H1 (cell line): Measurements from ENCODE around the gene KCNJ5. TPM values are rescaled to one million over a fixed set of nuclear protein-coding genes. Genes with fewer than 3 reads are reported as not detected.

Source experiments
- CTCF ChIA-PET: fragments of 300-600 bp; sonication (Branson Sonifier 250); formaldehyde crosslinking; loops from one replicate; lab custom pipeline; 2021; ENCODE audit not compliant: partially characterized antibody; lab: Charles Lee
- POLR2A ChIA-PET: fragments of 300-600 bp; sonication (Branson Sonifier 250); formaldehyde crosslinking; loops from one replicate; lab custom pipeline; 2021; ENCODE audit warnings: inconsistent platforms; ENCODE audit not compliant: partially characterized antibody; lab: Charles Lee
- DNase-seq, 2 experiments: peaks; one replicate each; pipeline versions ENCODE4 v3.0.0 to v3.0.0-alpha.2; 2010 to 2022; ENCODE audit warnings: low spot score in 2 of 2, low read depth in 1 of 2, mixed read lengths in 1 of 2
- FAIRE-seq: peaks from 2 replicates; lab custom pipeline; 2011; peaks lifted over from hg19 to GRCh38; lab: Jason Lieb, UNC
- H2AFZ ChIP-seq: 2 replicates; pipeline ENCODE4 v1.8.1; 2012; ENCODE audit warnings: low read length, inconsistent platforms
- H2AK5ac ChIP-seq: 2 replicates; pipeline ENCODE4 v1.6.1; 2013; ENCODE audit warnings: low read depth, low read length
- H2BK120ac ChIP-seq: replicated peaks from 2 replicates; pipeline ENCODE3; 2013; ENCODE audit warnings: low read depth, low read length, inconsistent platforms
- H2BK12ac ChIP-seq: 2 replicates; pipeline ENCODE4 v1.6.1; 2013; ENCODE audit warnings: low read depth, low read length
- H2BK15ac ChIP-seq: 2 replicates; pipeline ENCODE4 v1.6.1; 2013; ENCODE audit warnings: low read length
- H2BK20ac ChIP-seq: 2 replicates; pipeline ENCODE4 v1.6.1; 2013; ENCODE audit warnings: low read length
- H2BK5ac ChIP-seq: 2 replicates; pipeline ENCODE4 v1.6.1; 2013; ENCODE audit warnings: low read depth, low read length
- H3K14ac ChIP-seq: 2 replicates; pipeline ENCODE4 v1.6.1; 2013; ENCODE audit warnings: inconsistent platforms; ENCODE audit not compliant: insufficient read length
- H3K18ac ChIP-seq: 2 replicates; pipeline ENCODE4 v1.6.1; 2013; ENCODE audit warnings: low read length; ENCODE audit errors: extremely low read depth
- H3K23ac ChIP-seq: 2 replicates; pipeline ENCODE4 v1.6.1; 2013; ENCODE audit warnings: inconsistent platforms; ENCODE audit not compliant: insufficient read length
- H3K23me2 ChIP-seq: 2 replicates; pipeline ENCODE4 v1.6.1; 2013; ENCODE audit warnings: low read depth, low read length
- H3K27ac ChIP-seq: 2 replicates; pipeline ENCODE4 v1.6.1; 2011; ENCODE audit warnings: low read depth, low read length, inconsistent platforms
- H3K27me3 ChIP-seq, 4 experiments: replicated peaks in 1 of 4; 1 replicate in 1 of 4; 2 replicates in 3 of 4; pipeline versions ENCODE4 v1.6.1 to v1.8.1; 2011 to 2013; ENCODE audit warnings: low read length in 3 of 4, mild to moderate bottlenecking in 3 of 4, inconsistent platforms in 2 of 4, mixed read lengths in 2 of 4, moderate library complexity in 1 of 4; ENCODE audit not compliant: control insufficient read depth in 3 of 4, insufficient read depth in 3 of 4; ENCODE audit errors: extremely low read depth in 1 of 4
- H3K36me3 ChIP-seq, 4 experiments: 2 replicates each; pipeline versions ENCODE4 v1.6.1 to v1.8.1; 2011 to 2013; ENCODE audit warnings: mild to moderate bottlenecking in 4 of 4, low read length in 3 of 4, moderate library complexity in 2 of 4, control low read depth in 1 of 4, inconsistent platforms in 1 of 4; ENCODE audit not compliant: insufficient read depth in 4 of 4, control insufficient read depth in 2 of 4
- H3K4ac ChIP-seq: replicated peaks from 2 replicates; pipeline ENCODE3; 2013; ENCODE audit warnings: low read length, low read depth, mixed read lengths, inconsistent platforms; ENCODE audit not compliant: insufficient read length
- H3K4me1 ChIP-seq, 4 experiments: replicated peaks in 1 of 4; 1 replicate in 1 of 4; 2 replicates in 3 of 4; pipeline versions ENCODE4 v1.6.1 to v1.8.1; 2011 to 2013; ENCODE audit warnings: low read length in 3 of 4, inconsistent platforms in 2 of 4, mixed read lengths in 1 of 4; ENCODE audit not compliant: insufficient read depth in 4 of 4, control insufficient read depth in 3 of 4
- H3K4me2 ChIP-seq, 2 experiments: 2 replicates each; pipeline versions ENCODE4 v1.6.1 to v1.8.1; 2011 to 2013; ENCODE audit warnings: low read depth in 2 of 2, low read length in 2 of 2, control low read depth in 1 of 2, inconsistent platforms in 1 of 2, mild to moderate bottlenecking in 1 of 2; ENCODE audit not compliant: insufficient read depth in 1 of 2
- H3K4me3 ChIP-seq, 4 experiments: fragments of 200-600, 300-600 bp in 1 of 4; sonication (generic), shearing (Covaris generic), sonication (Bioruptor Twin) in 1 of 4; 2 replicates each; pipeline versions ENCODE4 v1.5.1 to v1.8.1; 2011 to 2016; ENCODE audit warnings: low read length in 4 of 4, low read depth in 3 of 4, control low read depth in 2 of 4, inconsistent platforms in 2 of 4, mild to moderate bottlenecking in 2 of 4, mixed read lengths in 1 of 4, moderate library complexity in 1 of 4; ENCODE audit not compliant: insufficient read depth in 2 of 4; ENCODE audit errors: extremely low read depth in 1 of 4
- H3K56ac ChIP-seq: replicated peaks from 2 replicates; pipeline ENCODE3; 2013; ENCODE audit warnings: low read depth, mild to moderate bottlenecking, mixed read lengths, low read length, inconsistent platforms; ENCODE audit not compliant: insufficient read length
- H3K79me1 ChIP-seq: 2 replicates; pipeline ENCODE4 v1.6.1; 2013; ENCODE audit warnings: low read depth, low read length, control low read depth
- H3K79me2 ChIP-seq, 2 experiments: 2 replicates each; pipeline versions ENCODE4 v1.6.1 to v1.8.1; 2012 to 2013; ENCODE audit warnings: low read length in 2 of 2, mild to moderate bottlenecking in 2 of 2, inconsistent platforms in 1 of 2; ENCODE audit not compliant: insufficient read depth in 2 of 2, control insufficient read depth in 1 of 2
- H3K9ac ChIP-seq, 4 experiments: replicated peaks in 1 of 4; 1 replicate in 1 of 4; 2 replicates in 3 of 4; pipeline versions ENCODE4 v1.6.1 to v1.8.1; 2011 to 2013; ENCODE audit warnings: low read depth in 3 of 4, low read length in 3 of 4, control low read depth in 2 of 4, mild to moderate bottlenecking in 2 of 4, moderate library complexity in 2 of 4, inconsistent platforms in 1 of 4; ENCODE audit errors: extremely low read depth in 1 of 4
- H3K9me3 ChIP-seq, 2 experiments: 2 replicates each; pipeline versions ENCODE4 v1.6.1 to v1.8.1; 2012 to 2013; ENCODE audit warnings: mild to moderate bottlenecking in 2 of 2, moderate library complexity in 2 of 2, control low read depth in 1 of 2, inconsistent platforms in 1 of 2, low read depth in 1 of 2, low read length in 1 of 2, mixed read lengths in 1 of 2; ENCODE audit not compliant: insufficient read depth in 2 of 2
- H4K20me1 ChIP-seq, 2 experiments: replicated peaks in 1 of 2; 2 replicates each; pipeline versions ENCODE3 to v1.8.1; 2011 to 2013; ENCODE audit warnings: inconsistent platforms in 2 of 2, low read length in 2 of 2, mild to moderate bottlenecking in 1 of 2; ENCODE audit not compliant: insufficient read depth in 2 of 2, control insufficient read depth in 1 of 2
- H4K5ac ChIP-seq: 2 replicates; pipeline ENCODE4 v1.6.1; 2013; ENCODE audit warnings: low read length, low read depth, mixed read lengths, inconsistent platforms; ENCODE audit not compliant: insufficient read length
- H4K8ac ChIP-seq: 2 replicates; pipeline ENCODE4 v1.8.0; 2013; ENCODE audit warnings: mild to moderate bottlenecking, moderate library complexity, low read length, inconsistent platforms; ENCODE audit not compliant: insufficient read depth; ENCODE audit errors: extremely low read depth
- H4K91ac ChIP-seq: replicated peaks from 2 replicates; pipeline ENCODE3; 2013; ENCODE audit warnings: low read length, mixed read lengths, inconsistent platforms; ENCODE audit not compliant: insufficient read length
- GABPA ChIP-seq: IDR thresholded peaks from 2 replicates; pipeline ENCODE4 v1.6.1; 2011; ENCODE audit warnings: mild to moderate bottlenecking, low read length, moderate library complexity, borderline replicate concordance; ENCODE audit not compliant: insufficient read depth
- POLR2AphosphoS5 ChIP-seq: IDR thresholded peaks from 2 replicates; pipeline ENCODE4 v1.6.1; 2011; ENCODE audit warnings: low read depth, low read length
- POU5F1 ChIP-seq: IDR thresholded peaks from 2 replicates; pipeline ENCODE4 v1.6.1; 2011; ENCODE audit warnings: low read depth, mild to moderate bottlenecking, low read length, moderate library complexity
- SUZ12 ChIP-seq: fragments of 200-600 bp; sonication (generic); IDR thresholded peaks from 2 replicates; pipeline ENCODE4 v1.6.1; 2012; ENCODE audit warnings: mild to moderate bottlenecking, inconsistent platforms, low read length, moderate library complexity, mixed read lengths
- TBP ChIP-seq: IDR thresholded peaks from 2 replicates; pipeline ENCODE4 v1.6.1; 2011; ENCODE audit warnings: low read depth, low read length, improper control_type of control experiment
- WGBS, 2 experiments: shearing (Covaris generic) in 1 of 2; methylation state at CpG; one replicate each; pipeline versions ENCODE4 v1.1.6 to v1.1.7; 2013 to 2015; ENCODE audit warnings: low lambda C conversion rate in 2 of 2, mixed read lengths in 2 of 2, inconsistent platforms in 1 of 2, low coverage in 1 of 2, missing lambda C conversion rate in 1 of 2; ENCODE audit not compliant: insufficient replicate concordance in 2 of 2, insufficient coverage in 1 of 2, insufficient read length in 1 of 2; ENCODE audit errors: extremely low coverage in 1 of 2, missing lambda C conversion rate in 1 of 2; 5-methylcytosine and 5-hydroxymethylcytosine counted together
- polyA plus RNA-seq, 7 experiments: library from polyadenylated mRNA; depleted of rRNA in 3 of 7; stranded (reverse) in 5 of 7; unstranded in 2 of 7; fragments of >200 nt in 5 of 7; fragments of 200-250 nt in 2 of 7; gene quantifications; 1 replicate in 5 of 7; 2 replicates in 1 of 7; 4 replicates in 1 of 7; pipeline versions ENCODE4 v1.2.1 to v1.2.3, GENCODE V29; 2011 to 2013; ENCODE audit warnings: missing spikeins in 2 of 7, mixed read lengths in 2 of 7
- total RNA-seq: library from RNA; stranded (reverse); fragmentation: NEBNext Ultra II Directional; extraction: Animal tissue kit (Norgen Biotek cat#: 25700); gene quantifications from 2 replicates; pipeline ENCODE4 v1.2.1, GENCODE V29; 2021
- TF ChIP-seq, protein P1 (sequence below): IDR thresholded peaks from 2 replicates; pipeline ENCODE4 v1.6.1; 2012; ENCODE audit warnings: inconsistent platforms

KCNJ5 gene
- total and polyA plus RNA-seq, 2 of the 8 experiments (the other 6 are each of a cell fraction or from before 2014, with no cell fraction given): 0.05 TPM; not detected in 1

DNA sequence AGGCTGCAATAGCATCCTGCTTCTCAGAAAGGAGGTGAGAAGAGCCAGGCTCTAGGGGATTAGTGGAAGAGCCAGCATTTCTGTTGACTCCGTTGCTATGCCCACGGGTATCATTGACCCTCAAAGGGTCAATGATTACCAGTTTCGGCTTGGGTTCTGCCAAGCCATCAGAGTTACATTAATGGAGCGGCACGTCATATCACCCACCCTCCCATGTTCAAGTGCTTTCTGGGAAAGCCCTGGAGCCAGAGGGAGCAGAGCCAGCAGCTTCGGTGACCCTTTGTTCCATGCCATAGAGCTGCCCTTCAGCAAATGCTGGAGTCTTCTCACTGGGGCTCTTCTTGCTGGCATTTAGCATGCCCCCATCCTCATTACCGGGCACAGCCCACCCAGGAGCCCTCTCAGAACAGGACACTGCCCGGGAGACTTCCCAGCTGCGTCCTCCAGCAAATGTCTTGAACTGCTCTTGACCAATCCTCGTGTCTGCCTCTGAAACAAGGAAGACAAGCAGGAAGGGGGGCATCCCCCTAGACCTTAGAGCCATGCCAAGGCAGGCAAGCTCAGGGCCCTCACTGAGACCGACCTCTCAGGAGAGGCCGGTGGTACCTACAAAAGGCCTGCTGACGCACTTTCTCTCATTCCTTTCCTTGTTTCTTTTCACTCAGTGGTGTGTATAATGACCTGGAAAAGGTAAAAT, 38.7 kb upstream of the KCNJ5 start:
- 86% methylated on average over 13 of the region's 13 CpGs; no CpG with 5 or more reads in 1 of the 2 experiments for WGBS, 2 experiments
- H3K36me3 ChIP-seq: no peaks in the 10 kb centered on the region
- no peak overlapping the region for H2BK20ac ChIP-seq
- CTCF ChIA-PET: interaction anchor here (0.8 to 5.6 kb wide), 10 partner anchors 7 to 694 kb away, joined by 3 to 69 read pairs (median 4); no protein-coding TSS in a partner anchor
- H2AK5ac ChIP-seq: no peak overlapping the region
- H4K20me1 ChIP-seq: no peaks in the 10 kb centered on the region
- no peak overlapping the region for H3K9ac ChIP-seq
- no peak overlapping the region for H3K14ac ChIP-seq
- no peak overlapping the region for H3K4ac ChIP-seq
- H2BK5ac ChIP-seq: no peak overlapping the region
- H3K4me1 ChIP-seq: no peaks in the 10 kb centered on the region
- H2BK120ac ChIP-seq: no peak overlapping the region
- no peak overlapping the region for H3K23ac ChIP-seq
- H4K91ac ChIP-seq: no peak overlapping the region
- H4K5ac ChIP-seq: no peak overlapping the region
- H3K27ac ChIP-seq: no peak overlapping the region
- DNase-seq: no peak
- no peak overlapping the region for H3K18ac ChIP-seq
- no peak overlapping the region for H3K4me3 ChIP-seq
- no peak overlapping the region for H3K4me2 ChIP-seq
- H3K79me1 ChIP-seq: no peaks in the 10 kb centered on the region
- H4K8ac ChIP-seq: no peak overlapping the region
- no peaks in the 10 kb centered on the region for H3K27me3 ChIP-seq
- FAIRE-seq: no peak
- POLR2A ChIA-PET: no interaction called here
- no peak overlapping the region for H3K56ac ChIP-seq
- H3K23me2 ChIP-seq: peaks cover 2% of the 10 kb centered on the region; the same call in 1 of the 2 replicates
- H3K79me2 ChIP-seq: no peaks in the 10 kb centered on the region
- H2BK15ac ChIP-seq: no peak overlapping the region
- TF ChIP-seq SUZ12: no peak
- no peak for TF ChIP-seq TBP
- TF ChIP-seq POU5F1: no peak
- TF ChIP-seq, protein P1, sequence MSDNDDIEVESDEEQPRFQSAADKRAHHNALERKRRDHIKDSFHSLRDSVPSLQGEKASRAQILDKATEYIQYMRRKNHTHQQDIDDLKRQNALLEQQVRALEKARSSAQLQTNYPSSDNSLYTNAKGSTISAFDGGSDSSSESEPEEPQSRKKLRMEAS: no peak
- no peak for TF ChIP-seq POLR2AphosphoS5
- TF ChIP-seq GABPA: no peak
- no peak overlapping the region for H2BK12ac ChIP-seq
- no peak overlapping the region for H2AFZ ChIP-seq
- H3K9me3 ChIP-seq: no peaks in the 10 kb centered on the region
